K562 treated with DMSO at 1 percent for 48 hours (cell line): Measurements from ENCODE around the gene MISP3. TPM values are rescaled to one million over a fixed set of nuclear protein-coding genes. Genes with fewer than 3 reads are reported as not detected.

Experiments
- total RNA-seq: library from RNA; unstranded; fragments of 300-600 nt; gene quantifications from 2 replicates; pipeline ENCODE4 v1.2.3, GENCODE V29; 2022; ENCODE audit warnings: low replicate concordance; ENCODE audit errors: extremely low read depth

The MISP3 gene
- total RNA-seq: not detected in 2 replicates

GRCh38 chr19:14072535-14073260 lies at the start of gene MISP3:
Gene MISP3, plus strand, starts transcription at chr19:14072786. Its CDS starts 524 bp downstream, at chr19:14073310.

GRCh38 chr19:14027856-14028450 lies 44.6 kb upstream of the MISP3 start, which contains the start of gene RLN3:
Gene RLN3, plus strand, starts transcription at chr19:14028148. Its CDS starts 57 bp downstream, at chr19:14028205.

GRCh38 chr19:14031719-14032480 lies 40.7 kb upstream of the MISP3 start, which contains the start of gene IL27RA:
Gene IL27RA, plus strand, starts transcription at chr19:14031762. Its CDS starts 111 bp downstream, at chr19:14031873.

GRCh38 chr19:14061751-14062557 lies 10.6 kb upstream of the MISP3 start, which contains the start of gene PALM3:
Gene PALM3, minus strand, starts transcription at chr19:14062076. Its CDS starts 96 bp downstream, at chr19:14061980.

GRCh38 chr19:14085309-14085995 lies 12.9 kb downstream of the MISP3 start, which contains the start of gene C19orf67:
Gene C19orf67, minus strand, starts transcription at chr19:14085783. Its CDS starts 156 bp downstream, at chr19:14085627.

GRCh38 chr19:14090509-14091080 lies 18.0 kb downstream of the MISP3 start, which contains the start of gene SAMD1:
Gene SAMD1, minus strand, starts transcription at chr19:14090751.

GRCh38 chr19:14117668-14118164 lies 45.1 kb downstream of the MISP3 start, which contains the start of gene PRKACA:
Gene PRKACA, minus strand, starts transcription at chr19:14117762. Its CDS starts 215 bp downstream, at chr19:14117547.

Other genes starting within 250 kb of the MISP3 start
- not detected in 2 replicates for gene NANOS3, start 195.7 kb upstream of the MISP3 start, total RNA-seq
- gene BRME1, start 166.7 kb upstream of the MISP3 start, total RNA-seq: not detected in 2 replicates
- not detected in 2 replicates for gene CC2D1A, start 166.6 kb upstream of the MISP3 start, total RNA-seq
- gene PODNL1, start 134.4 kb upstream of the MISP3 start, total RNA-seq: not detected in 2 replicates
- not detected in 2 replicates for gene DCAF15, start 120.3 kb upstream of the MISP3 start, total RNA-seq
- gene RFX1, start 66.5 kb upstream of the MISP3 start, total RNA-seq: not detected in 2 replicates
- gene RLN3, start 44.6 kb upstream of the MISP3 start, total RNA-seq: not detected in 2 replicates
- gene IL27RA, start 41.0 kb upstream of the MISP3 start, total RNA-seq: not detected in 2 replicates
- not detected in 2 replicates for gene PALM3, start 10.7 kb upstream of the MISP3 start, total RNA-seq
- gene C19orf67, start 13.0 kb downstream of the MISP3 start, total RNA-seq: not detected in 2 replicates
- not detected in 2 replicates for gene SAMD1, start 18.0 kb downstream of the MISP3 start, total RNA-seq
- not detected in 2 replicates for gene PRKACA, start 45.0 kb downstream of the MISP3 start, total RNA-seq
- not detected in 2 replicates for gene ASF1B, start 63.8 kb downstream of the MISP3 start, total RNA-seq
- not detected in 2 replicates for gene ADGRL1, start 133.4 kb downstream of the MISP3 start, total RNA-seq